Midbrain (tissue), 1 donor: ENCODE data around the gene ANXA7.

Experiments
- DNase-seq: peaks from one replicate; lab custom pipeline; 2025; lab: John Stamatoyannopoulos, UW

The ANXA7 gene

DNA sequence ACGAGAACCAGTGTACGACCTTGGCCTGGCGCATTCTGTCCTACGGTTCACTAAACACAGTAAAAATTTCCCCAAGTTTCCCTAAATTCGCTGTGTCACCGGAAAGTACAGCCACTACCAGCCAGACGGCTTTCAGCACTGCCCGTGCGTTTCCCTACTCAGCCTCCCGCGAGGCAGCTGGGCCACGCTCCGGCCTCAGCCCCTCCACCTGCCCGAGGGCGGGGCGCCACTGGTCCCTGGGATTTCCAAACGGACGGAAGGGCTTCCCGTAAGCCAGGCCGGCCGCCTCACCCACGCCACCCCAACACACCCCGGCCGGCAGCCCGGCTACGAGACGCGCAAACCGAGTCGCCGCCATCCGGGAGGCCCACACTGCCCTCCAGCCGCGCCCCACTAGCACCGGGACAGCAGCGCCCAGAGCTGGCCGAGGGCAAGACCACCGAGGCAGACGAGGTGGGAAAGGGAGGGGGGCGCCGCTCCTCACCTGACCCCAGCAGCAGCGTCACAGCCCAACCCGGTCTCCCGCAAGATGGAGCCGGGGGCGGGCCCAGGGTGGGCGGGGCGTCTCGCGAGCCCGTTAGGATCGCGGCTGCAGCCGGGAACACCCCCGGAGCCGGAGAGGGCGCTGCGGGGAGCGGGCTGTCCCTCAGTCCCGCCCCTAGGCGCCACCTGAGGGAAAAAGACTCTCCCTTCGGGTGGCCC, at the start of gene ANXA7:
Gene ANXA7, minus strand, starts transcription at position 531 of the 702 bp plus-strand sequence. CDS start 13,202 bp downstream, outside the sequence.
- peak; percentile 94 for DNase-seq

DNA sequence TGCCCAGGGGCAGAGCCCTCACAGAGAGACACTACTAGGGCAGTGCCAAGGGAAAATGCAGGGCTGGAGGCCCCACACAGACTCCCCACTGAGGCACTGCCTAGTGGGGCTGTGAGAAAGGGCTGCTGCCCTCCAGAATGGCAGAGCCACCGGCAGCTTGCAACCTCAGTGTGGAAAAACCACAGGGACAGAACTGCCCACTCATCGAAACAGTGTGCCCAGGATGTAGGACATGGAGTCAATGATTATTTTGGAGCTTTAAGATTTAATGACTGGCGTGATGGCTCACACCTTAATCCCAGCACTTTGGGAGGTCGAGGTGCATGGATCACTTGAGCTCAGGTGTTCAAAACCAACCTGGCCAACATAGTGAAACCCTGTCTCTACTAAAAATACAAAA, 47.0 kb upstream of the ANXA7 start:
- DNase-seq, result no peak

GRCh38 chr10:73459683-73460314, 45.9 kb upstream of the ANXA7 start:
- no peak for DNase-seq

GRCh38 chr10:73456187-73456890, 42.5 kb upstream of the ANXA7 start:
- no peak for DNase-seq

GRCh38 chr10:73449113-73449512, 35.3 kb upstream of the ANXA7 start:
- no peak for DNase-seq

- no peak for DNase-seq
Observed at GRCh38 chr10:73448384-73448783, 34.5 kb upstream of the ANXA7 start.

- no peak for DNase-seq
Observed at GRCh38 chr10:73446926-73447325, 33.1 kb upstream of the ANXA7 start.

GRCh38 chr10:73444457-73444856, 30.6 kb upstream of the ANXA7 start:
- DNase-seq, result no peak

DNA sequence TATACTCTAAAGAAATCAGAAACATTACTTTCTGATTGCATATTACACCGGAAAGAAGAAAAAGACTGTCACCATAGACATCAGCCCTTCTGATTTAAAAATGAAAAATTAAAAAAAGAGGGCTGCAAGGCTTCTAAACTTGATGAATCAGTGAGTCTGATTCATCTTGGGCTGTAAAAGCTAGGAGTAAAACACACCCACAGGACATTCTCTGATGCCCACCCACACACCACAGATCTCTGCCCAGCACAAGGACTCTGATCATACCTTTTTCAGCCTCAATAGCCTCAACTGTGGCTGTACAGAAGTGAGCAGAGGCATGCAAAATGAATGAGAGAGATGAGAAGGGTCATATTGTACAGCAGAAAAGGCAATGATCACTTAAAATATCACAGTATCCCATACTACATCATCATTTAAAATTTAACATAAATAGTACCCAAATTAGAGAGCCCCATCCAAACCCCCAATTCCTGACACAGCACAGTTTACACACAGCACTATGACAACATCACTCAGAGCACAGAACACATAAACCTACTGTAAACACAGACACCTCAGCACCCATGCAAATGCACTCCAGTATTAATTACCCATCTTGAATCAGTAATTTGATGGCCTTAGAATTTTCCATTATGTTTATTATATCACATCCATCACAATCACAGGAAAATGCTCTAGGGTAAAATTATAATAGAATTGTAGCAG, 25.9 kb upstream of the ANXA7 start:
- DNase-seq, result no peak

- DNase-seq, result no peak
Observed at GRCh38 chr10:73439055-73439454, 25.2 kb upstream of the ANXA7 start.

GRCh38 chr10:73433538-73433867, 19.6 kb upstream of the ANXA7 start, which contains the start of gene MSS51:
Gene MSS51, minus strand, starts transcription at chr10:73433561. Its CDS starts 5,277 bp downstream, at chr10:73428284.
- DNase-seq, result no peak

GRCh38 chr10:73432646-73433537, 19.0 kb upstream of the ANXA7 start:
- no peak for DNase-seq

DNA sequence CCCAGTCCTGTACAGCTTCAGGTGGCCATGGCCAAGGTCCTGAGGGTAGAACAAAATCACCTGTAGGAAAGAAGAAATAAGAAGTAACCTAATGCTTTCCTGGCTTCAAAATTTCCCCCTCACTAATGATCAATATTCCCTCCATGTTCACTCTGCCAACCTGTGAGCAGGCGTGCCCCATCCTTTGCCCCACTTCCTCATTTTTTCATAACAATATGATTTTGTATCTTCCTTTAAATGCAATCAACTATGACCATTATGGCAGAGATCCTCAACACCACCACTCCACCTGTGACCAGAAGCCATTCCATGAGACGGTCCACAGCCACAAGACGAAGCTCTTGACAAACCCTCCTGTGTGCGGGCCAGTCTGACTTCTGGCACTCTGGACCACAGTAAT, 12.5 kb upstream of the ANXA7 start:
- no peak for DNase-seq

GRCh38 chr10:73424478-73424877, 10.6 kb upstream of the ANXA7 start:
- no peak for DNase-seq

GRCh38 chr10:73423309-73423708, 9.5 kb upstream of the ANXA7 start:
- DNase-seq, result no peak

GRCh38 chr10:73416571-73416970, 2.7 kb upstream of the ANXA7 start:
- DNase-seq, result no peak

GRCh38 chr10:73414230-73414945, 530 bp upstream of the ANXA7 start:
- DNase-seq, result no peak

DNA sequence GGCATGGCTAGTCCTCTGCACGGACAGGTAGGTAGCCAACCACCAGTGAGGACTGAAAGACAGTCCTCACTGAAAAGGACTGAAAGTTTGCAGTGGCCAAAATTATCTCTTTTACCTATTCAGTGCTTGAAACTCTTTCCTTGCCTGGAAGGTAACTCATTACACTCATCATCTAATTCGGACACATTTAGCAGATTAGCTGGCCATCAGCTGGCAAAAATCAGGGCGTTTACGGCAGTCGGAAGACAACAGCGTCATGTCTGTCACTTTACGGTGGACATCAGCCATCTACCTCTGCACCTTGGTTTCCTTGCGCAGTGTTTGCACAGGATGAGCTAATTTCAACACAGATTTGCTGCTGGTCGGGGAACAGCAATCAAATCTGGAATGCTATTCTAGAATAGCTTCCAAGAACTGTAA, 740 bp downstream of the ANXA7 start:
- no peak for DNase-seq

GRCh38 chr10:73410897-73411296, 3.0 kb downstream of the ANXA7 start:
- no peak for DNase-seq

DNA sequence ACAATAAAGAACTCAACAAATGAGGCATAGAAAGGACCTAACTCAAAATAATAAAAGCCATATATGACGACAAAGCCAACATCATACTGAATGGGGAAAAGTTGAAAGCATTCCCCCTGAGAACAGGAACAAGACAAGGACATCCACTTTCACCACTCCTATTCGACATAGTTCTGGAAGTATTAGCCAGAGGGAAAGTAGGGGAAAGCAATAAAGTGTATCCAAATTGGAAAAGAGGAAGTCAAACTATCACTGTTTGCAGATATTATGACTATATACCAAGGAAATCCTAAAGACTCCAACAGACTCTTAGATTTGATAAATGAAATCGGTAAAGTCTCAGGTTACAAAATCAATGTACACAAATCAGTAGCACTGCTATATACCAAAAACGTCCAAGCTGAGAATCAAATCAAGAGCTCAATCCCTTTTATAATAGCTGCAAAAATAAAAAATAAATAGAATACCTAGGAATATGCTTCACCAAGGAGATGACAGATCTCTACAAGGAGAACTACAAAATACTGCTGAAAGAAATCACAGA, 4.8 kb downstream of the ANXA7 start:
- no peak for DNase-seq
